Tibial nerve (tissue), 4 donors: ENCODE results near the gene NET1. TPM values are rescaled to one million over a fixed set of nuclear protein-coding genes. Genes with fewer than 3 reads are reported as not detected.

Experiments used
- DNase-seq, 2 donors: peaks; one replicate each; pipeline ENCODE4 v3.0.0-alpha.2; 2019; ENCODE audit warnings: low spot score in 2 of 2
- H3K27ac ChIP-seq, 4 donors: fragments of 200-600 bp; sonication (generic) in 3 of 4; one replicate each; pipeline ENCODE4 v1.5.1; 2017 to 2019; ENCODE audit warnings: mild to moderate bottlenecking in 1 of 4
- H3K27me3 ChIP-seq, 2 donors: fragments of 200-600 bp; sonication (generic) in 1 of 2; one replicate each; pipeline versions ENCODE4 v1.5.1 to v1.6.0; 2017 to 2019
- H3K36me3 ChIP-seq, 3 donors: fragments of 200-600 bp; sonication (generic); one replicate each; pipeline ENCODE4 v1.5.1; 2018 to 2019
- H3K4me1 ChIP-seq, 4 donors: fragments of 200-600 bp; sonication (generic) in 3 of 4; one replicate each; pipeline ENCODE4 v1.5.1; 2017 to 2019
- H3K4me3 ChIP-seq, 4 donors: fragments of 200-600 bp; sonication (generic) in 3 of 4; one replicate each; pipeline ENCODE4 v1.5.1; 2017 to 2019; ENCODE audit warnings: mild to moderate bottlenecking in 1 of 4, moderate library complexity in 1 of 4
- H3K9me3 ChIP-seq, 4 donors: fragments of 200-600 bp; sonication (generic) in 3 of 4; one replicate each; pipeline ENCODE4 v1.5.1; 2017 to 2019
- CTCF ChIP-seq, 5 experiments: fragments of 200-600 bp in 3 of 5; fragments of 450-650 bp in 2 of 5; sonication (generic) in 3 of 5; IDR thresholded peaks; one replicate each; pipeline ENCODE4 v1.5.1; 2016 to 2019; ENCODE audit warnings: antibody characterized with exemption in 5 of 5, mild to moderate bottlenecking in 3 of 5, moderate library complexity in 2 of 5
- EP300 ChIP-seq, 2 donors: sonication (generic); formaldehyde crosslinking; IDR thresholded peaks; one replicate each; pipeline ENCODE4 v1.6.1; 2017; ENCODE audit warnings: antibody characterized with exemption in 2 of 2, mild to moderate bottlenecking in 1 of 2
- POLR2A ChIP-seq, 2 donors: fragments of 450-650 bp; IDR thresholded peaks; one replicate each; pipeline ENCODE4 v1.6.1; 2017; ENCODE audit warnings: antibody characterized with exemption in 2 of 2, mild to moderate bottlenecking in 2 of 2, moderate library complexity in 2 of 2
- WGBS, 2 donors: methylation state at CpG; one replicate each; pipeline ENCODE4 v1.1.5; 2018; 5-methylcytosine and 5-hydroxymethylcytosine counted together
- total RNA-seq, 4 donors: library from RNA; depleted of rRNA; stranded (reverse); fragments of >200 nt; gene quantifications; one replicate each; pipeline ENCODE4 v1.1.0, GENCODE V29; 2016

The NET1 gene
- 100 to 1,000 TPM in 2 of 4 donors, 10 to 100 TPM in 2; 66.0 to 133 (median 91.3) TPM for total RNA-seq

GRCh38 chr10:5412277-5412941 lies at the start of gene NET1:
Gene NET1 (plus strand): TSS chr10:5412557. CDS start chr10:5412693, 136 bp downstream.
- Histone ChIP-seq H3K27me3 (no peaks in the 10 kb centered on the region), H3K27ac (peak within 1 kb of the TSS in 3 of 4 donors; percentile 69 to 83 (median 77)), H3K36me3 (no peaks in the 10 kb centered on the region), H3K9me3 (no peaks in the 10 kb centered on the region), H3K4me3 (peak within 1 kb of the TSS; percentile 64 to 84 (median 72)), H3K4me1 (peaks cover 0 to 12% (median 4%) of the 10 kb centered on the region in 4 donors)
- peak; percentile 80 to 83 for DNase-seq
- peak in 1 of 2 donors; percentile 59 for TF ChIP-seq EP300 (IDR thresholded peaks at IDR 0.05)
- TF ChIP-seq POLR2A (IDR thresholded peaks at IDR 0.05), result no peak
- TF ChIP-seq CTCF (IDR thresholded peaks at IDR 0.05), result peak in 1 of 5 experiments; percentile 12
- 0 to 1% methylated on average over 10 to 47 of the region's 48 CpGs for WGBS, 2 donors

- no peaks in the 10 kb centered on the region for H3K9me3 ChIP-seq
- no peak overlapping the region for H3K4me3 ChIP-seq
- H3K36me3 ChIP-seq, result no peaks in the 10 kb centered on the region
- no peak for DNase-seq
- TF ChIP-seq POLR2A (IDR thresholded peaks at IDR 0.05), result no peak
- no peak for TF ChIP-seq EP300 (IDR thresholded peaks at IDR 0.05)
- TF ChIP-seq CTCF (IDR thresholded peaks at IDR 0.05), result no peak
- H3K27me3 ChIP-seq, result peaks cover 0 to 9% of the 10 kb centered on the region in 2 donors
- no peak overlapping the region for H3K27ac ChIP-seq
- H3K4me1 ChIP-seq, result no peaks in the 10 kb centered on the region
Observed at GRCh38 chr10:5362873-5363272, 49.5 kb upstream of the NET1 start.

GRCh38 chr10:5364374-5364773 lies 48.0 kb upstream of the NET1 start:
- Histone ChIP-seq H3K27me3 (peaks cover 0 to 9% of the 10 kb centered on the region in 2 donors), H3K36me3 (no peaks in the 10 kb centered on the region), H3K4me3 (no peak overlapping the region), H3K4me1 (no peaks in the 10 kb centered on the region), H3K9me3 (no peaks in the 10 kb centered on the region), H3K27ac (no peak overlapping the region)
- WGBS, 2 donors, result 81 to 90% methylated on average over 11 of the region's 11 CpGs
- no peak for DNase-seq
- no peak for TF ChIP-seq POLR2A (IDR thresholded peaks at IDR 0.05)
- TF ChIP-seq CTCF (IDR thresholded peaks at IDR 0.05), result no peak
- TF ChIP-seq EP300 (IDR thresholded peaks at IDR 0.05), result no peak

- no peak for DNase-seq
- no peak within 1 kb of the TSS for H3K27ac ChIP-seq
- no peaks in the 10 kb centered on the region for H3K36me3 ChIP-seq
- H3K9me3 ChIP-seq, result no peaks in the 10 kb centered on the region
- H3K27me3 ChIP-seq, result peaks cover 0 to 9% of the 10 kb centered on the region in 2 donors
- no peak for TF ChIP-seq POLR2A (IDR thresholded peaks at IDR 0.05)
- TF ChIP-seq CTCF (IDR thresholded peaks at IDR 0.05), result no peak
- TF ChIP-seq EP300 (IDR thresholded peaks at IDR 0.05), result no peak
- no peak within 1 kb of the TSS for H3K4me3 ChIP-seq
- no peaks in the 10 kb centered on the region for H3K4me1 ChIP-seq
- WGBS, 2 donors, result 63 to 68% methylated on average over 21 of the region's 21 CpGs
Observed at GRCh38 chr10:5364890-5365338, 47.4 kb upstream of the NET1 start, which contains the start of gene UCN3. Gene UCN3 (plus strand): TSS chr10:5364966. CDS start chr10:5373721, 8,755 bp downstream.

GRCh38 chr10:5365928-5366327 lies 46.4 kb upstream of the NET1 start:
- Histone ChIP-seq H3K4me3 (no peak overlapping the region), H3K27ac (no peak overlapping the region), H3K36me3 (no peaks in the 10 kb centered on the region), H3K4me1 (no peaks in the 10 kb centered on the region), H3K27me3 (peaks cover 0 to 9% of the 10 kb centered on the region in 2 donors), H3K9me3 (no peaks in the 10 kb centered on the region)
- TF ChIP-seq POLR2A (IDR thresholded peaks at IDR 0.05), result no peak
- TF ChIP-seq CTCF (IDR thresholded peaks at IDR 0.05), result no peak
- TF ChIP-seq EP300 (IDR thresholded peaks at IDR 0.05), result no peak
- no peak for DNase-seq
- 38 to 39% methylated on average over 5 of the region's 5 CpGs for WGBS, 2 donors
